Endothelial cell of umbilical vein (primary cell): ENCODE results near the gene PML. TPM values are rescaled to one million over a fixed set of nuclear protein-coding genes. Genes with fewer than 3 reads are reported as not detected.

Experiments
- BruUV-seq: library from RNA; stranded (reverse); fragments of 400-500 nt; replicated peaks from 2 replicates; lab custom pipeline; 2021; lab: Mats Ljungman, UMichigan
- CTCF ChIA-PET: fragments of 300-600, 350-600 bp; sonication (Branson Sonifier 250); formaldehyde crosslinking; loops from one replicate; lab custom pipeline; 2021; ENCODE audit warnings: antibody characterized with exemption, inconsistent platforms; lab: Charles Lee
- POLR2A ChIA-PET: fragments of 300-600, 350-600 bp; sonication (Branson Sonifier 250); formaldehyde crosslinking; loops from one replicate; lab custom pipeline; 2021; ENCODE audit warnings: antibody characterized with exemption, inconsistent platforms; lab: Charles Lee
- DNase-seq: peaks from one replicate; pipeline ENCODE4 v3.0.0-alpha.2; 2011; ENCODE audit warnings: low read depth, low spot score
- FAIRE-seq: peaks from 2 replicates; lab custom pipeline; 2011; peaks lifted over from hg19 to GRCh38; lab: Jason Lieb, UNC
- H2AFZ ChIP-seq: 2 replicates; pipeline ENCODE4 v1.6.0; 2012; ENCODE audit warnings: low read depth, low read length, control low read depth, inconsistent platforms
- H3K27ac ChIP-seq: 2 replicates; pipeline ENCODE4 v1.5.1; 2011; ENCODE audit warnings: low read depth, mild to moderate bottlenecking, control low read depth, low read length, moderate library complexity; ENCODE audit not compliant: insufficient read depth
- H3K27me3 ChIP-seq, 2 experiments: 2 replicates each; pipeline versions ENCODE4 v1.6.0 to v1.6.1; 2011; ENCODE audit warnings: low read length in 2 of 2, mixed read lengths in 1 of 2; ENCODE audit not compliant: control insufficient read depth in 2 of 2, insufficient read depth in 2 of 2
- H3K36me3 ChIP-seq, 2 experiments: 2 replicates in 1 of 2; 3 replicates in 1 of 2; pipeline ENCODE4 v1.5.1; 2011; ENCODE audit warnings: low read length in 2 of 2, mild to moderate bottlenecking in 1 of 2, moderate library complexity in 1 of 2; ENCODE audit not compliant: control insufficient read depth in 2 of 2, insufficient read depth in 2 of 2; ENCODE audit errors: extremely low read depth in 1 of 2
- H3K4me1 ChIP-seq: 3 replicates; pipeline ENCODE4 v1.5.1; 2011; ENCODE audit warnings: mild to moderate bottlenecking, low read length; ENCODE audit not compliant: control insufficient read depth, insufficient read depth; ENCODE audit errors: extremely low read depth
- H3K4me2 ChIP-seq: 2 replicates; pipeline ENCODE4 v1.6.1; 2011; ENCODE audit warnings: low read length, control low read depth, mixed read lengths; ENCODE audit not compliant: insufficient read depth
- H3K4me3 ChIP-seq, 3 experiments: fragments of 200-600 bp in 1 of 3; sonication (generic), shearing (Covaris generic) in 1 of 3; replicated peaks in 1 of 3; 2 replicates each; pipeline ENCODE4 v1.5.1; 2011 to 2016; ENCODE audit warnings: control low read depth in 3 of 3, low read length in 3 of 3, mild to moderate bottlenecking in 2 of 3, inconsistent platforms in 1 of 3, low read depth in 1 of 3, moderate library complexity in 1 of 3; ENCODE audit not compliant: insufficient read depth in 1 of 3
- H3K79me2 ChIP-seq: 2 replicates; pipeline ENCODE4 v1.6.0; 2012; ENCODE audit warnings: low read length, inconsistent platforms; ENCODE audit not compliant: control insufficient read depth, insufficient read depth
- H3K9ac ChIP-seq: replicated peaks from 2 replicates; pipeline ENCODE3; 2011; ENCODE audit warnings: low read length, control low read depth; ENCODE audit not compliant: insufficient read depth; ENCODE audit errors: extremely low read depth
- H3K9me1 ChIP-seq: replicated peaks from 3 replicates; pipeline ENCODE4 v1.6.0; 2011; ENCODE audit warnings: mild to moderate bottlenecking, low read length; ENCODE audit not compliant: control insufficient read depth, insufficient read depth; ENCODE audit errors: extremely low read depth
- H3K9me3 ChIP-seq: replicated peaks from 2 replicates; pipeline ENCODE4 v1.5.1; 2012; ENCODE audit warnings: low read length, inconsistent platforms; ENCODE audit not compliant: control insufficient read depth, insufficient read depth
- H4K20me1 ChIP-seq: replicated peaks from 2 replicates; pipeline ENCODE3; 2011; ENCODE audit warnings: mild to moderate bottlenecking, low read length; ENCODE audit not compliant: control insufficient read depth, insufficient read depth; ENCODE audit errors: extremely low read depth
- CTCF ChIP-seq, 2 donors: IDR thresholded peaks; 1 replicate in 1 of 2; 2 replicates in 1 of 2; pipeline ENCODE4 v1.5.1; 2011; ENCODE audit warnings: low read length in 2 of 2, mild to moderate bottlenecking in 2 of 2, moderate library complexity in 2 of 2, control low read depth in 1 of 2, inconsistent platforms in 1 of 2, low read depth in 1 of 2; ENCODE audit not compliant: insufficient read depth in 1 of 2; ENCODE audit errors: extremely low read depth in 1 of 2
- EZH2 ChIP-seq: IDR thresholded peaks from 2 replicates; pipeline ENCODE4 v1.6.1; 2012; ENCODE audit warnings: borderline replicate concordance, low read depth, mild to moderate bottlenecking, moderate library complexity, low read length, inconsistent platforms; ENCODE audit not compliant: severe bottlenecking
- FOS ChIP-seq: IDR thresholded peaks from 2 replicates; pipeline ENCODE4 v1.6.1; 2011; ENCODE audit warnings: mild to moderate bottlenecking, low read length, moderate library complexity, borderline replicate concordance; ENCODE audit not compliant: insufficient read depth
- GATA2 ChIP-seq: IDR thresholded peaks from 2 replicates; pipeline ENCODE4 v1.7.0; 2011; ENCODE audit warnings: low read depth, mild to moderate bottlenecking, moderate library complexity, mixed read lengths, low read length; ENCODE audit not compliant: insufficient read length, insufficient read depth
- JUN ChIP-seq: IDR thresholded peaks from 2 replicates; pipeline ENCODE4 v1.6.1; 2011; ENCODE audit warnings: borderline replicate concordance, low read depth; ENCODE audit not compliant: insufficient read length, insufficient read depth
- MYC ChIP-seq: IDR thresholded peaks from one replicate; pipeline ENCODE4 v1.6.1; 2011; ENCODE audit warnings: mild to moderate bottlenecking, low read depth, low read length
- POLR2A ChIP-seq: IDR thresholded peaks from 2 replicates; pipeline ENCODE4 v1.6.1; 2012; ENCODE audit warnings: low read depth, mild to moderate bottlenecking, control low read depth, low read length
- POLR2AphosphoS5 ChIP-seq: IDR thresholded peaks from 2 replicates; pipeline ENCODE4 v1.6.1; 2012; ENCODE audit warnings: low read depth, mild to moderate bottlenecking, control low read depth, low read length, moderate library complexity; ENCODE audit not compliant: insufficient read depth
- dilution Hi-C: fragments of 300-500 bp; cut with MboI; formaldehyde crosslinking; loops from one replicate; pipeline ENCODE4 v1.15.0; 2019; ENCODE audit warnings: low sequenced_read_pairs; ENCODE audit not compliant: extremely low pct_ligation_motif_present
- intact Hi-C: fragments of 100-400 bp; cut with micrococcal nuclease; formaldehyde crosslinking; loops from one replicate; pipeline ENCODE4 v1.10.0; 2022
- polyA plus RNA-seq, 4 experiments: library from polyadenylated mRNA; depleted of rRNA in 3 of 4; stranded (reverse) in 3 of 4; unstranded in 1 of 4; fragments of >200 nt; gene quantifications; 2 replicates each; pipeline versions ENCODE4 v1.2.1 to v1.2.3, GENCODE V29; 2011 to 2012; ENCODE audit warnings: missing spikeins in 1 of 4
- total RNA-seq: library from RNA; stranded (reverse); gene quantifications from 2 replicates; pipeline ENCODE4 v1.2.3, GENCODE V29; 2021
- TF ChIP-seq, protein P1 (sequence below): IDR thresholded peaks from 2 replicates; pipeline ENCODE4 v1.6.1; 2011; ENCODE audit not compliant: insufficient read depth, insufficient read length

PML gene
- total and polyA plus RNA-seq, 2 donors (not counting 3 experiments of a cell fraction or from before 2014, with no cell fraction given) = 30.4 to 79.6 TPM

DNA sequence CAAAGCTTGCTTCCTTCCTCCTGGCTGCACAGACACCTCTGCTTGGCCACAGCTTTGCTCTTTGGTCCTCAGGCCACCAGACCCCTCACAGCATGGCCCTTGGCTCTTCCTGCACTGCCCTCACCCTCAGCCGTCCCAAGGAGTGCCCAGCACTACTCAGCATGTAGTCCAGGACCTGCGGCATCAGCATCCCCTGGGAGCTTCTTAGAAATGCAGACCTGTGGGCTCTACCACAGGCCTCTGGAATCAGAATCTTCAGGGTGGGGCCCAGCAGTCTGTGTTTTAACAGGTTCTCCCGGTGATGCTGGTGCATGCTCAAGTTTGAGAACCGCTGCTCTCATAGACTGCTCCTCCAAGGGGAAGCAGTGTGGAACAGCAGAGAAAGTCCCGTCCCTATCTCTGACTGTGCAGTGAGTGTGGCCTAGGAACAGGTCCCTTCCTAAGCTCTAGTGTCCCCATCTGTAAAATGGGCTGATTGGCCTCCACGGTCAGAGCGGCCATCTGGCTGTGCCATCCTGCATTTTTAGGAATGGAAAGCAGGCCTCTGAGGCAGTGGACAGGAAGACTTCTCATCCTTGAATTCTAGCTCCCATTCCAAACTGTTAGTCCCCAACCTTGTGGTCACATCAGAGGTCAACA is 51.2 kb downstream of the PML start:
- ChIA-PET POLR2A (no interaction called here), CTCF (interaction anchor here (1.2 to 15.1 kb wide), 5 partner anchors 8 to 76 kb away, joined by 3 to 651 read pairs (median 10); no protein-coding TSS in a partner anchor)
- Histone ChIP-seq H3K9me1 (no peaks in the 10 kb centered on the region), H2AFZ (no peak overlapping the region), H3K9ac (no peak overlapping the region), H3K9me3 (no peaks in the 10 kb centered on the region), H3K36me3 (no peaks in the 10 kb centered on the region), H3K4me1 (no peaks in the 10 kb centered on the region), H3K27me3 (peaks cover 0 to 4% of the 10 kb centered on the region in 2 experiments), H3K79me2 (no peaks in the 10 kb centered on the region), H3K4me2 (no peak overlapping the region), H3K27ac (no peak overlapping the region), H4K20me1 (no peaks in the 10 kb centered on the region), H3K4me3 (no peak overlapping the region)
- DNase-seq = no peak
- BruUV-seq = no TSS peak
- intact Hi-C loops = no loop called here
- no peak for FAIRE-seq
- dilution Hi-C loops = no loop called here
- TF ChIP-seq EZH2 (no peak), POLR2A (no peak), POLR2AphosphoS5 (no peak), MYC (no peak), FOS (no peak), CTCF (IDR thresholded peaks at IDR 0.05; ENCODE audit: extremely low read depth in 1 of 2, insufficient read depth in 1 of 2, low read depth in 1 of 2, low read length in 2 of 2) (no peak), JUN (no peak), GATA2 (no peak)
- TF ChIP-seq, protein P1, sequence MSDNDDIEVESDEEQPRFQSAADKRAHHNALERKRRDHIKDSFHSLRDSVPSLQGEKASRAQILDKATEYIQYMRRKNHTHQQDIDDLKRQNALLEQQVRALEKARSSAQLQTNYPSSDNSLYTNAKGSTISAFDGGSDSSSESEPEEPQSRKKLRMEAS = no peak
